Upper lobe of left lung (tissue), 6 donors: Measurements from ENCODE around the gene CLDN12. TPM values are rescaled to one million over a fixed set of nuclear protein-coding genes. Genes with fewer than 3 reads are reported as not detected.

Source experiments
- ATAC-seq, 2 donors: fragments of 200-7000 bp; cut with Tn5 transposase; one replicate each; pipeline ENCODE4 v1.9.1; 2022; ENCODE audit warnings: mild to moderate bottlenecking in 2 of 2, moderate library complexity in 2 of 2; ENCODE audit not compliant: low FRiP score in 2 of 2
- DNase-seq, 2 donors: peaks; one replicate each; pipeline ENCODE4 v3.0.0-alpha.2; 2019 to 2020
- H3K27ac ChIP-seq, 4 donors: fragments of 200-600 bp; sonication (generic); one replicate each; pipeline ENCODE4 v1.5.1; 2016 to 2019
- H3K27me3 ChIP-seq, 4 donors: fragments of 200-600 bp; sonication (generic); one replicate each; pipeline ENCODE4 v1.5.1; 2017 to 2019
- H3K36me3 ChIP-seq, 4 donors: fragments of 200-600 bp; sonication (generic); one replicate each; pipeline ENCODE4 v1.5.1; 2016 to 2019
- H3K4me1 ChIP-seq, 4 donors: fragments of 200-600 bp; sonication (generic); one replicate each; pipeline ENCODE4 v1.5.1; 2018 to 2019
- H3K4me3 ChIP-seq, 4 donors: fragments of 200-600 bp; sonication (generic); one replicate each; pipeline ENCODE4 v1.5.1; 2017 to 2019; ENCODE audit warnings: mild to moderate bottlenecking in 2 of 4, moderate library complexity in 1 of 4
- H3K9me3 ChIP-seq, 4 donors: fragments of 200-600 bp; sonication (generic); one replicate each; pipeline ENCODE4 v1.5.1; 2018 to 2019
- EP300 ChIP-seq, 4 donors: sonication (generic); formaldehyde crosslinking; IDR thresholded peaks; one replicate each; pipeline ENCODE4 v1.5.1; 2017; ENCODE audit warnings: antibody characterized with exemption in 4 of 4, control low read depth in 2 of 4
- POLR2A ChIP-seq, 4 donors: fragments of 450-650 bp; IDR thresholded peaks; one replicate each; pipeline ENCODE4 v1.5.1; 2016 to 2017; ENCODE audit warnings: antibody characterized with exemption in 4 of 4, mild to moderate bottlenecking in 2 of 4
- POLR2AphosphoS5 ChIP-seq, 2 donors: sonication (generic); formaldehyde crosslinking; IDR thresholded peaks; one replicate each; pipeline ENCODE4 v1.5.1; 2017; ENCODE audit warnings: antibody characterized with exemption in 2 of 2
- WGBS, 2 donors: methylation state at CpG; one replicate each; pipeline ENCODE4 v1.1.5; 2017 to 2018; 5-methylcytosine and 5-hydroxymethylcytosine counted together
- total RNA-seq, 6 donors: library from RNA; depleted of rRNA in 4 of 6; stranded (reverse); fragments of >200 nt in 4 of 6; gene quantifications; one replicate each; pipeline versions ENCODE4 v1.1.0 to v1.2.1, GENCODE V29; 2016 to 2021
- TF ChIP-seq, protein P1 (sequence below), 6 experiments: fragments of 450-650 bp in 4 of 6; fragments of 200-600 bp in 2 of 6; sonication (generic) in 2 of 6; IDR thresholded peaks; one replicate each; pipeline ENCODE4 v1.5.1; 2016 to 2019; ENCODE audit warnings: antibody characterized with exemption in 6 of 6
- donor health status: DM: no; HTN: no; CAD: no; lungs with moderate emphysema.
- donor health status: DM: no; HTN: yes; CAD: no; lungs with severe emphysema.

CLDN12 gene
- 10 to 100 TPM in 5 of 6 donors, 1 to 10 TPM in 1; 8.0 to 51.7 (median 28.1) TPM for total RNA-seq

DNA sequence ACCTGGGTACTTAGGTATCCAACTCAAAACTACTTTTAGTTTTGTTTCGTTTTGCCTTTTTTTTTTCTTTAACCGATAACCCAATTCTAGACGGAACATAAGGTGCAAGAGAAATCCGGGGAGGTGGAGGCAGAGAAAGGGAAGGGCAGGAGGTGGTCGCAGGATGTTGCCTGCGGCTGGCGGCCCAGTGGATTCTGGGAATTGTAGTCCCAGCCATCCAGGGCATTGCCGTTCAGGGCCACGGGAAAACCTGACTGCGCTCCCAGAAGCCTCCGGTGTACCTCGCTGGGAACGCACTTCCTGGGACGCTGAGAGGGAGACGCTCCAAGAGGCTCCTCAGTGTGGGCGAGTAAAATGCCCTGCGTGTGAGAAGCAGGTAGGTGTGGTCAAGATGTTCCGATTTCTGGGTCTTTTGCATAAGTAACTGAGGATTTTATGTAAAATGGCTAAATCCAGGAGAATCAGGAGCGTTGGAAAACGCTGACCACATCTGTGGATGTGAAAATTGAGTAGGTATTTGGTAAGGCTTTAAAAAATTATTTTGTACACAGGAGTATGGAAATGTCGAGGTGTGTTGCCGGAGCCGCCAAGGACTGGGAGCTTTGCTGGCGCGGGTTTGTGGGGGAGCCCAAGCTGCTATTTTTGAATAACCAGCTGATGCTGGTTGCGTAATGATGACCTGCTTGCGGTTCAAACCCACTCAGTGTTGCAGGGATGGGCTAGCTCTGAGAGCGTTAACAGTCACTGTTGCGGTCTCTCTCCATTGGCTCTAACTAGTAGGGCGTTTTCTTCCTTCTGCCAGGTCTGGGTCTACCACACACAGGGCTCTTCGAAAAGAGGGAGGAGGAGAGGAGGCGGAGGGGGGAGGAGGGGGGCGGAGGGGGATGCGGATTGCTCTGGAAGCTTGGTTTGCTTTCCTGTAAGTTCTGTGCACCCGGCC is at the start of gene CLDN12:
Gene CLDN12 (plus strand): TSS at position 288 of the 940 bp plus-strand sequence. CDS start 9,216 bp downstream, outside the sequence.
- 0 to 1% methylated on average over 33 to 35 of the region's 35 CpGs for WGBS, 2 donors
- TF ChIP-seq, protein P1, sequence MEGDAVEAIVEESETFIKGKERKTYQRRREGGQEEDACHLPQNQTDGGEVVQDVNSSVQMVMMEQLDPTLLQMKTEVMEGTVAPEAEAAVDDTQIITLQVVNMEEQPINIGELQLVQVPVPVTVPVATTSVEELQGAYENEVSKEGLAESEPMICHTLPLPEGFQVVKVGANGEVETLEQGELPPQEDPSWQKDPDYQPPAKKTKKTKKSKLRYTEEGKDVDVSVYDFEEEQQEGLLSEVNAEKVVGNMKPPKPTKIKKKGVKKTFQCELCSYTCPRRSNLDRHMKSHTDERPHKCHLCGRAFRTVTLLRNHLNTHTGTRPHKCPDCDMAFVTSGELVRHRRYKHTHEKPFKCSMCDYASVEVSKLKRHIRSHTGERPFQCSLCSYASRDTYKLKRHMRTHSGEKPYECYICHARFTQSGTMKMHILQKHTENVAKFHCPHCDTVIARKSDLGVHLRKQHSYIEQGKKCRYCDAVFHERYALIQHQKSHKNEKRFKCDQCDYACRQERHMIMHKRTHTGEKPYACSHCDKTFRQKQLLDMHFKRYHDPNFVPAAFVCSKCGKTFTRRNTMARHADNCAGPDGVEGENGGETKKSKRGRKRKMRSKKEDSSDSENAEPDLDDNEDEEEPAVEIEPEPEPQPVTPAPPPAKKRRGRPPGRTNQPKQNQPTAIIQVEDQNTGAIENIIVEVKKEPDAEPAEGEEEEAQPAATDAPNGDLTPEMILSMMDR (IDR thresholded peaks at IDR 0.05): peak in 2 of 6 experiments; percentile 15 to 20
- TF ChIP-seq POLR2A (IDR thresholded peaks at IDR 0.05) (peak in 3 of 4 donors; percentile 51 to 73 (median 70)), EP300 (IDR thresholded peaks at IDR 0.05) (no peak), POLR2AphosphoS5 (IDR thresholded peaks at IDR 0.05) (peak; percentile 57 to 64)
- peaks cover 13 to 17% (median 14%) of the 10 kb centered on the region in 4 donors for H3K4me1 ChIP-seq
- DNase-seq (peak; percentile 54 to 91), ATAC-seq (peak; percentile 96 to 99)
- H3K4me3 ChIP-seq: peak within 1 kb of the TSS; percentile 53 to 87 (median 69)
- H3K36me3 ChIP-seq: peaks cover 0 to 15% (median 2%) of the 10 kb centered on the region in 4 donors
- H3K9me3 ChIP-seq: peaks cover 0 to 4% (median 0%) of the 10 kb centered on the region in 4 donors
- H3K27me3 ChIP-seq: no peaks in the 10 kb centered on the region
- peak within 1 kb of the TSS; percentile 87 to 91 (median 88) for H3K27ac ChIP-seq

DNA sequence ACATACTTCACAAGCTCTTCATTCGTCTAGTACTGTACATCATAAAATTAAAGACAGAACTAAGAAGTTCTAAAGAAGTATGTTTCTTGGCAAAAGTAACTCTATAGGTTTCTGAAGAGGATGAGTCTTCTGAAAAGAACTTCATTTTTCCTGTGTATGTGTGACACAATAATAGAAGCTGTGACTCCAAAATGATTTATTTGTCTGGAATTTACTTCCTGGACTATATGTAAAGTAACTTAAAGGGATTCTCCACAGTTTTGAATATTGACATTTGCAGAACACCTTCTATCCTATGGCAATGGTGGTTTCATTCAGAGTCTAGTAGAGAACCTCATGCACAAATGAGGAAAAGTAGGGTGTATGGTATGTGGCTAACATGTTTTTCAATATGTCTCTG is 19.8 kb upstream of the CLDN12 start:
- H3K4me1 ChIP-seq: no peaks in the 10 kb centered on the region
- TF ChIP-seq POLR2A (IDR thresholded peaks at IDR 0.05) (no peak), POLR2AphosphoS5 (IDR thresholded peaks at IDR 0.05) (no peak), EP300 (IDR thresholded peaks at IDR 0.05) (no peak)
- TF ChIP-seq, protein P1 (IDR thresholded peaks at IDR 0.05): no peak
- 88 to 94% methylated on average over 1 of the region's 1 CpG for WGBS, 2 donors
- ATAC-seq (no peak), DNase-seq (no peak)
- H3K36me3 ChIP-seq: peaks cover 18 to 82% (median 37%) of the 10 kb centered on the region in 4 donors
- no peaks in the 10 kb centered on the region for H3K27me3 ChIP-seq
- no peak overlapping the region for H3K27ac ChIP-seq
- no peak overlapping the region for H3K4me3 ChIP-seq
- no peaks in the 10 kb centered on the region for H3K9me3 ChIP-seq

DNA sequence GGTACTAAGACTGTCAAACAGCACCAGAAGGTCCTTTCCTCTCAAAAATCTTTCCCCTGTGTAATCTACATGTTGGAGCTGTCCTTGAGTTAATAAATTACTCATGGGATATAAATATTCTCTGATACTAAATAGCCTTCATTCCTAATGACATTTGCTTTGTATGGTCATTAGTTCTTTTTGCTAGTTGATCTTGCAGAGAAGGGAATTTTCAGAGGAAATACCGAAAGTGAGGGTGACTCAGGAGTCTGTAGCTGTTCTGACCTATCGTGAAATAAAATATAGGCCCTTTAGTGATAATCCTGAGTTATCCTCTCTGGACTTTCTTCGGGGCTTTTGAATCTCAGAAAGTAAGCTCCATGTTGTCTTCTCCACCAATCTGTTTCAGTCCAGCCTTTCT is 19.4 kb upstream of the CLDN12 start:
- H3K36me3 ChIP-seq: peaks cover 18 to 78% (median 33%) of the 10 kb centered on the region in 4 donors

DNA sequence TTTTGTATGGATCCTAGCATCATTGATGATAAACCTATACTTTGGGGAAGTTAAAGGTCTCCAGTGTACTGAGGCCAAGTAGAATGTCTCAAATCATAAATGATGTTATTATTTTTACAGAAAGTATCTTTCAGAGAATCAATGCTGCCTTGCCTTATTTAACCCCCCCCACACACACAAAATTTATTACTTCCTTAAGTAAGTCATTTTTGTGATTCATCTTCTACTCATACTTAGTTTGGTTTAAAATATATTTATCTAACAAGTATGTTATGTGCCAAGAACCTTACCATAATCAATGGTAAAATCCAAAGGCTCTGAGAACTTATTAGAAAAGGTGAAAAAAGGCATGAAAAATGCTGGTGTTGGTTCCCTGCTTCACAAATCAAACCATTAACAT is 18.8 kb upstream of the CLDN12 start:
- ATAC-seq (no peak), DNase-seq (no peak)
- H3K4me1 ChIP-seq: no peaks in the 10 kb centered on the region
- no peaks in the 10 kb centered on the region for H3K9me3 ChIP-seq
- H3K27ac ChIP-seq: no peak overlapping the region
- H3K4me3 ChIP-seq: no peak overlapping the region
- TF ChIP-seq POLR2AphosphoS5 (IDR thresholded peaks at IDR 0.05) (no peak), EP300 (IDR thresholded peaks at IDR 0.05) (no peak), POLR2A (IDR thresholded peaks at IDR 0.05) (no peak)
- TF ChIP-seq, protein P1 (IDR thresholded peaks at IDR 0.05): no peak
- no peaks in the 10 kb centered on the region for H3K27me3 ChIP-seq
- H3K36me3 ChIP-seq: peaks cover 12 to 72% (median 27%) of the 10 kb centered on the region in 4 donors

More for the DNA sequence above, 19.4 kb upstream of the CLDN12 start:
- H3K27ac ChIP-seq: no peak overlapping the region
- no peak overlapping the region for H3K4me3 ChIP-seq
- H3K4me1 ChIP-seq: no peaks in the 10 kb centered on the region
- 92 to 95% methylated on average over 3 of the region's 3 CpGs for WGBS, 2 donors
- no peaks in the 10 kb centered on the region for H3K9me3 ChIP-seq
- no peak for TF ChIP-seq POLR2AphosphoS5 (IDR thresholded peaks at IDR 0.05)
- TF ChIP-seq, protein P1 (IDR thresholded peaks at IDR 0.05): no peak
- no peak for TF ChIP-seq EP300 (IDR thresholded peaks at IDR 0.05)
- no peak for TF ChIP-seq POLR2A (IDR thresholded peaks at IDR 0.05)
- H3K27me3 ChIP-seq: no peaks in the 10 kb centered on the region
- ATAC-seq: no peak
- DNase-seq: no peak
